ENCODE measurements around the gene ZBTB38. TPM values are rescaled to one million over a fixed set of nuclear protein-coding genes. Genes with fewer than 3 reads are reported as not detected.
A peak's percentile ranks its signal among the peaks of the same experiment; 100 is the strongest.

The ZBTB38 gene
- total RNA-seq, 1 donor from 2014 or later: 25.8 TPM

DNA sequence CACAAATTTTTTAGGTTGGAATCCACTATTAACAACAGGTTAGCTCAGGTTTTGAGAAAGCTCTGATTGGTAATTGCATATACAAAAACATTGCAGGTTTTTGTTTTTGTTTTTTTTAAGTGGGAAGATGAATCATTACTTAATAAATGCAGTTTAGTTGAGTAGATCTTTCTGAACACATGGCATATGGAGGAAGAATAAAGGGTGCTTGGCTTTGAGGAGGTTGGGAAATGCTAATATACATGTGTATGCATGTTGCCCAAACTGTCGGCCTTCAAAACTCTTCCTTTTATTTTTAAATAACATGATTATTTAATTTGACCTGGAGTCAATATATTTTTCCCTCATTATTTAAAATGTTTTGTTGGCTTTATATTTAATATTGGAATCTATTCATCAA lies 32.8 kb downstream of the ZBTB38 start:
- Mint-ChIP-seq H3K4me3 (ENCODE audit: low read depth) (peak overlapping the region; percentile 72), H3K9me3 (ENCODE audit: low read depth) (peaks cover 14% of the 10 kb centered on the region), H3K4me1 (ENCODE audit: low read depth) (peaks cover 8% of the 10 kb centered on the region), H3K27ac (peak overlapping the region; percentile 13), H3K27me3 (peaks cover 6% of the 10 kb centered on the region), H3K36me3 (ENCODE audit: insufficient read depth) (peaks cover 16% of the 10 kb centered on the region)
- TF ChIP-seq CTCF (IDR thresholded peaks at IDR 0.05; ENCODE audit: unreplicated experiment): no peak
- no peak for DNase-seq (ENCODE audit: low spot score, unreplicated experiment)

GRCh38 chr3:141401573-141402475 lies 33.5 kb downstream of the ZBTB38 start:
- peak; percentile 37 for DNase-seq (ENCODE audit: low spot score, unreplicated experiment)
- no peak for TF ChIP-seq CTCF (IDR thresholded peaks at IDR 0.05; ENCODE audit: unreplicated experiment)

GRCh38 chr3:141402476-141403171 lies 34.3 kb downstream of the ZBTB38 start:
- Mint-ChIP-seq H3K4me1 (ENCODE audit: low read depth) (peaks cover 8% of the 10 kb centered on the region), H3K9me3 (ENCODE audit: low read depth) (no peaks in the 10 kb centered on the region), H3K27ac (peak overlapping the region; percentile 89), H3K36me3 (ENCODE audit: insufficient read depth) (peaks cover 14% of the 10 kb centered on the region), H3K4me3 (ENCODE audit: low read depth) (peak overlapping the region; percentile 82), H3K27me3 (peaks cover 6% of the 10 kb centered on the region)
- no peak for TF ChIP-seq CTCF (IDR thresholded peaks at IDR 0.05; ENCODE audit: unreplicated experiment)
- peak; percentile 49 for DNase-seq (ENCODE audit: low spot score, unreplicated experiment)

More at GRCh38 chr3:141401573-141402475, 33.5 kb downstream of the ZBTB38 start:
- Mint-ChIP-seq H3K36me3 (ENCODE audit: insufficient read depth) (peaks cover 16% of the 10 kb centered on the region), H3K27ac (peak overlapping the region; percentile 93), H3K4me3 (ENCODE audit: low read depth) (peak overlapping the region; percentile 72), H3K4me1 (ENCODE audit: low read depth) (peaks cover 8% of the 10 kb centered on the region), H3K9me3 (ENCODE audit: low read depth) (peaks cover 7% of the 10 kb centered on the region), H3K27me3 (peaks cover 6% of the 10 kb centered on the region)

GRCh38 chr3:141403576-141403975 lies 35.3 kb downstream of the ZBTB38 start:
- no peak for TF ChIP-seq CTCF (IDR thresholded peaks at IDR 0.05; ENCODE audit: unreplicated experiment)
- Mint-ChIP-seq H3K4me1 (ENCODE audit: low read depth) (peaks cover 8% of the 10 kb centered on the region), H3K27ac (no peak overlapping the region), H3K27me3 (peaks cover 6% of the 10 kb centered on the region), H3K36me3 (ENCODE audit: insufficient read depth) (peaks cover 14% of the 10 kb centered on the region), H3K9me3 (ENCODE audit: low read depth) (no peaks in the 10 kb centered on the region), H3K4me3 (ENCODE audit: low read depth) (no peak overlapping the region)
- DNase-seq (ENCODE audit: low spot score, unreplicated experiment): no peak

DNA sequence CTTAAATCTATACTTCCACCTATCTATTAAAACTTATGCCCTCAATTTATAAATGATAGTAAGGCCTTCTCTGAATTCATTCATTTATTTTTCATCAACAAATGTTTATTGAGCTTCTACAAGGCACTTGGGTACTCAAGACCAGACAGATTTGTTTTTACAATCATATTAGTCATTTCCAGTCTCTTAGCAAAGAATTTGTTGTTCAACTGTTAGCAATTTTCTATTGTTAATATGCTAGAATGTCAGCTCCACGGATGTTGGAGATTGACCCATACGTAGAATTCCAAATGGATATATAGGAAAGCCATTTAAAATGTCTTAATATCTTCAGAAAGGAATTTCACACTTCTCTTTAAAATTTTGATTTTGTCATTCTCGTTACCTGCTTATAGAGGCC lies 36.7 kb downstream of the ZBTB38 start:
- no peak for DNase-seq (ENCODE audit: low spot score, unreplicated experiment)
- no peak overlapping the region for H3K4me3 Mint-ChIP-seq (ENCODE audit: low read depth)
- no peaks in the 10 kb centered on the region for H3K9me3 Mint-ChIP-seq (ENCODE audit: low read depth)
- TF ChIP-seq CTCF (IDR thresholded peaks at IDR 0.05; ENCODE audit: unreplicated experiment): no peak
- peaks cover 16% of the 10 kb centered on the region for H3K4me1 Mint-ChIP-seq (ENCODE audit: low read depth)
- H3K27me3 Mint-ChIP-seq: peaks cover 3% of the 10 kb centered on the region
- no peak overlapping the region for H3K27ac Mint-ChIP-seq
- peaks cover 14% of the 10 kb centered on the region for H3K36me3 Mint-ChIP-seq (ENCODE audit: insufficient read depth)

Data from progenitor cell of endocrine pancreas (in vitro differentiated cells).